Heart left ventricle (tissue), 16 donors: Measurements from ENCODE around the gene NRN1L. TPM values are rescaled to one million over a fixed set of nuclear protein-coding genes. Genes with fewer than 3 reads are reported as not detected.

Experiments
- ATAC-seq, 4 donors: fragments of 200-7000 bp; cut with Tn5 transposase; one replicate each; pipeline ENCODE4 v1.9.1; 2020 to 2022; ENCODE audit warnings: moderate library complexity in 4 of 4, mild to moderate bottlenecking in 3 of 4, moderate number of reproducible peaks in 1 of 4
- DNase-seq, 5 donors: peaks; one replicate each; pipeline ENCODE4 v3.0.0-alpha.2; 2020
- H3K27ac ChIP-seq, 12 donors: fragments of 200-600 bp; sonication (generic) in 4 of 12; one replicate each; pipeline versions ENCODE4 v1.5.0 to v1.8.0; 2016 to 2022; ENCODE audit warnings: mild to moderate bottlenecking in 2 of 12
- H3K27me3 ChIP-seq, 9 donors: fragments of 200-600 bp; sonication (generic) in 2 of 9; one replicate each; pipeline versions ENCODE4 v1.5.1 to v1.8.0; 2016 to 2022; ENCODE audit warnings: mild to moderate bottlenecking in 3 of 9
- H3K36me3 ChIP-seq, 9 donors: fragments of 200-600 bp; sonication (generic) in 2 of 9; one replicate each; pipeline versions ENCODE4 v1.5.0 to v1.8.0; 2018 to 2022; ENCODE audit warnings: mild to moderate bottlenecking in 2 of 9
- H3K4me1 ChIP-seq, 12 donors: fragments of 200-600 bp; sonication (generic) in 4 of 12; one replicate each; pipeline versions ENCODE4 v1.5.0 to v1.8.0; 2016 to 2022; ENCODE audit warnings: mild to moderate bottlenecking in 3 of 12
- H3K4me3 ChIP-seq, 12 donors: fragments of 200-600 bp; sonication (generic) in 4 of 12; one replicate each; pipeline versions ENCODE4 v1.5.0 to v1.8.0; 2017 to 2022; ENCODE audit warnings: mild to moderate bottlenecking in 9 of 12, moderate library complexity in 4 of 12
- H3K9me3 ChIP-seq, 12 donors: fragments of 200-600 bp; sonication (generic) in 4 of 12; one replicate each; pipeline versions ENCODE4 v1.5.0 to v1.8.0; 2016 to 2022; ENCODE audit warnings: mild to moderate bottlenecking in 1 of 12
- CTCF ChIP-seq, 12 donors: fragments of 200-600 bp; sonication (generic) in 4 of 12; IDR thresholded peaks; one replicate each; pipeline versions ENCODE4 v1.5.0 to v1.8.0; 2018 to 2022; ENCODE audit warnings: antibody characterized with exemption in 12 of 12, mild to moderate bottlenecking in 5 of 12
- POLR2A ChIP-seq, 2 donors: fragments of 450-650 bp; IDR thresholded peaks; one replicate each; pipeline ENCODE4 v1.6.1; 2017; ENCODE audit warnings: antibody characterized with exemption in 2 of 2, mild to moderate bottlenecking in 2 of 2, moderate library complexity in 2 of 2
- WGBS, 4 donors: extraction: QIAGEN DNeasy Blood & Tissue Kit in 2 of 4; methylation state at CpG; one replicate each; pipeline versions ENCODE4 v1.1.5 to v1.1.7; 2013 to 2018; 5-methylcytosine and 5-hydroxymethylcytosine counted together
- intact Hi-C, 10 donors: fragments of 100-400 bp; cut with DNase I; formaldehyde crosslinking; loops; one replicate each; pipeline versions ENCODE4 v1.11.1 to v1.14.2; 2022
- polyA plus RNA-seq, 2 donors: library from polyadenylated mRNA; stranded (reverse); fragments of 200-250 nt; gene quantifications; one replicate each; pipeline ENCODE4 v1.2.3, GENCODE V29; 2013
- total RNA-seq, 9 donors: library from RNA; depleted of rRNA in 2 of 9; stranded (reverse); fragments of >200 nt in 2 of 9; fragmentation: NEBNext Ultra II Directional in 3 of 9; extraction: Animal tissue kit (Norgen Biotek cat#: 25700) in 3 of 9; gene quantifications; one replicate each; pipeline versions ENCODE4 v1.1.0 to v1.2.4, GENCODE V29; 2016 to 2023
- donor health status: ischemic (EF 13 %, LVEDD 7.1; RV severe dilation, severe dysfunction).
- donor health status: healthy with polysubstance abuse.
- donor health status: DM: no; HTN: yes; CAD: no.
- donor health status: DM: no; HTN: no; CAD: no.
- donor health status: ischemic (EF 25% LVEDD 6.9; RV normal size, moderate dysfunction).
- donor health status: ischemic (EF 25% LVEDD 5.7; RV mildly dilated, moderate dysfunction).
- donor health status: healthy.
- donor health status: DM: yes; HTN: yes; CAD: no.
- donor health status: ischemic (EF 35%, LVEDD 5.7; RV mildly dilated, moderate dysfunction).
- donor health status: nonischemic (EF 11% LVEDD 7.7; RV severe dilation, severe dysfunction).
- donor health status: DM: yes; HTN: yes; CAD: no.
- donor health status: PGD.
- donor health status: ischemic (EF 29% LVEDD 5.4; RV normal size, mild dysfunction).
- donor health status: nonischemic (EF 23%, LVEDD 6.1; RV moderate dilation, normal function).

Gene NRN1L
- total and polyA plus RNA-seq, 11 donors, result 0.78 to 5.8 (median 1.7) TPM; not detected in 3

GRCh38 chr16:67864594-67864993 is 20.1 kb upstream of the NRN1L start:
- no peak for TF ChIP-seq POLR2A (IDR thresholded peaks at IDR 0.05)
- no peak for TF ChIP-seq CTCF (IDR thresholded peaks at IDR 0.05)
- H3K4me3 ChIP-seq, result no peak overlapping the region
- peak overlapping the region in 6 of 12 donors; percentile 83 to 94 (median 86) for H3K27ac ChIP-seq
- H3K4me1 ChIP-seq, result peaks cover 6 to 54% (median 45%) of the 10 kb centered on the region in 12 donors
- DNase-seq (no peak), ATAC-seq (no peak)
- 77 to 88% (median 85%) methylated on average over 2 of the region's 2 CpGs for WGBS, 4 donors
- H3K36me3 ChIP-seq, result peaks cover 0 to 68% (median 47%) of the 10 kb centered on the region in 9 donors
- intact Hi-C loops, result loop anchor here in 1 of 10 donors (10.0 kb wide), 1 partner anchor 340 kb away; the partner anchor contains the start of gene RIPOR1
- H3K9me3 ChIP-seq, result no peaks in the 10 kb centered on the region
- H3K27me3 ChIP-seq, result no peaks in the 10 kb centered on the region

GRCh38 chr16:67865318-67865717 is 19.4 kb upstream of the NRN1L start:
- TF ChIP-seq CTCF (IDR thresholded peaks at IDR 0.05), result peak in 10 of 12 donors; percentile 19 to 51 (median 30)
- no peak for TF ChIP-seq POLR2A (IDR thresholded peaks at IDR 0.05)

DNA sequence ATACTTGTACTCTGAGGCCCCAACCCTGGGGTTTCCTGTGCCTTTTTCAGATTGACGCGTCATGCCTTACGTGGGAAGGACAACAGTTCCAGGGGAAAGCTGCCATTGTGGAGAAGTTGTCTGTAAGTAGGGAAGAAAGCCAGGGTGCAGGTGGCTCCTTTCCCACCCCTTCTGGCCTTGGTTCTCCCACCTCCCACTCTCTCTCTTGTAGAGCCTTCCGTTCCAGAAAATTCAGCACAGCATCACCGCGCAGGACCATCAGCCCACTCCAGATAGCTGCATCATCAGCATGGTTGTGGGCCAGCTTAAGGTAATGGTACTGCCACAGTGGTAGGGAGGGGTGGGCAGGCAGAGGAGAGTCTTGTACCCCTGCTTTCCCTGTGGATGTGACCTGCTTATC is 16.4 kb upstream of the NRN1L start:
- Histone ChIP-seq H3K36me3 (peaks cover 0 to 73% (median 65%) of the 10 kb centered on the region in 9 donors), H3K4me3 (no peak overlapping the region), H3K9me3 (no peaks in the 10 kb centered on the region), H3K27me3 (no peaks in the 10 kb centered on the region), H3K27ac (no peak overlapping the region), H3K4me1 (peaks cover 0 to 30% (median 23%) of the 10 kb centered on the region in 12 donors)
- DNase-seq (no peak), ATAC-seq (no peak)
- 87 to 98% (median 95%) methylated on average over 6 of the region's 6 CpGs for WGBS, 4 donors
- intact Hi-C loops, result loop anchor here in 1 of 10 donors (10.0 kb wide), 1 partner anchor 343 kb away; the partner anchor contains the start of gene RIPOR1
- no peak for TF ChIP-seq POLR2A (IDR thresholded peaks at IDR 0.05)
- TF ChIP-seq CTCF (IDR thresholded peaks at IDR 0.05), result no peak

More at GRCh38 chr16:67865318-67865717, 19.4 kb upstream of the NRN1L start:
- peaks cover 0 to 73% (median 54%) of the 10 kb centered on the region in 9 donors for H3K36me3 ChIP-seq
- ATAC-seq (no peak), DNase-seq (no peak)
- no peaks in the 10 kb centered on the region for H3K9me3 ChIP-seq
- peaks cover 6 to 52% (median 43%) of the 10 kb centered on the region in 12 donors for H3K4me1 ChIP-seq
- intact Hi-C loops, result loop anchor here in 2 of 10 donors (1.0 to 10.0 kb wide), 2 partner anchors 49 to 341 kb away; partner anchors contain the start of gene RIPOR1 (in 1 of the 2)
- peak overlapping the region in 2 of 12 donors; percentile 87 to 93 for H3K27ac ChIP-seq
- 93 to 100% (median 96%) methylated on average over 2 of the region's 2 CpGs for WGBS, 4 donors
- no peaks in the 10 kb centered on the region for H3K27me3 ChIP-seq
- no peak overlapping the region for H3K4me3 ChIP-seq

DNA sequence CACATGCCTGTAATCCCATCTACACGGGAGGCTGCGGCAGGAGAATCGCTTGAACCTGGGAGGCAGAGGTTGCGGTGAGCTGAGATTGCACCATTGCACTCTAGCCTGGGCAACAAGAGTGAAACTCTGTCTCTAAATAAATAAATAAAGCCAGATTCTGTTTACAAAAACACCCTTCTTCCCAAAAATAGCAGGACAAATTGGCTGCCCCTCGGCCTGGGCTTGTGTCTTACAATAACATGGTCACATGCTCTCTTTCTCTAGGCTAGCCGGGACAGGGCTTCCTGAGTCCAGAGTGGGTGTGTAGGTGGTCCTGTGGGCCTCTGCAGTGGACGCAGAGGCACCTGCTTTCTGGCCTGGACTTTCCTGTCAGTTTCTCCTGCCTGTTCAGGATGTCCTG is 15.0 kb upstream of the NRN1L start:
- Histone ChIP-seq H3K4me1 (peaks cover 6 to 28% (median 21%) of the 10 kb centered on the region in 12 donors), H3K36me3 (peaks cover 0 to 73% (median 65%) of the 10 kb centered on the region in 9 donors), H3K4me3 (no peak overlapping the region), H3K27ac (no peak overlapping the region), H3K27me3 (no peaks in the 10 kb centered on the region), H3K9me3 (no peaks in the 10 kb centered on the region)
- DNase-seq (no peak), ATAC-seq (no peak)
- TF ChIP-seq POLR2A (IDR thresholded peaks at IDR 0.05), result no peak
- no peak for TF ChIP-seq CTCF (IDR thresholded peaks at IDR 0.05)
- 73 to 84% (median 80%) methylated on average over 7 of the region's 7 CpGs for WGBS, 4 donors
- intact Hi-C loops, result loop anchor here in 3 of 10 donors (5.0 to 10.0 kb wide), 2 partner anchors 37 to 345 kb away; partner anchors contain the start of gene RIPOR1 (in 1 of the 3)
